GM12878 (cell line): ENCODE measurements around the gene SLC1A2.

Source experiments
- CEBPB ChIP-seq, 2 experiments: fragments of 150-350 bp in 1 of 2; IDR thresholded peaks; 2 replicates each; pipeline ENCODE4 v1.6.1; 2012 to 2014; ENCODE audit warnings: low read depth in 2 of 2, low read length in 2 of 2, borderline replicate concordance in 1 of 2, inconsistent platforms in 1 of 2
- EP300 ChIP-seq, 2 experiments: fragments of 150-350 bp in 1 of 2; IDR thresholded peaks; 2 replicates each; pipeline ENCODE4 v1.6.1; 2011 to 2012; ENCODE audit warnings: low read depth in 2 of 2, low read length in 2 of 2, borderline replicate concordance in 1 of 2, improper control_type of control experiment in 1 of 2, inconsistent platforms in 1 of 2; ENCODE audit not compliant: control insufficient read depth in 1 of 2
- JUND ChIP-seq: IDR thresholded peaks from 2 replicates; pipeline ENCODE4 v1.6.1; 2012; ENCODE audit warnings: low read depth, mild to moderate bottlenecking, low read length, improper control_type of control experiment, moderate library complexity
- PAX8 ChIP-seq: fragments of 450-650 bp; IDR thresholded peaks from 2 replicates; pipeline ENCODE4 v1.6.1; 2017; ENCODE audit warnings: mild to moderate bottlenecking, moderate library complexity
- POLR2A ChIP-seq: IDR thresholded peaks from 2 replicates; pipeline ENCODE4 v1.6.1; 2011; ENCODE audit warnings: low read depth, mild to moderate bottlenecking, low read length
- POLR2AphosphoS2 ChIP-seq: IDR thresholded peaks from 2 replicates; pipeline ENCODE4 v1.6.1; 2011; ENCODE audit warnings: low read depth, mild to moderate bottlenecking, low read length, improper control_type of control experiment, moderate library complexity
- RELA ChIP-seq: fragments of 450-650 bp; IDR thresholded peaks from 2 replicates; pipeline ENCODE4 v1.8.0; 2014; ENCODE audit warnings: borderline replicate concordance; ENCODE audit not compliant: partially characterized antibody
- SREBF1 ChIP-seq: IDR thresholded peaks from 2 replicates; pipeline ENCODE4 v1.6.1; 2012; ENCODE audit warnings: mild to moderate bottlenecking, low read length
- TAF1 ChIP-seq: IDR thresholded peaks from 2 replicates; pipeline ENCODE4 v1.6.1; 2011; ENCODE audit warnings: mild to moderate bottlenecking, low read depth, low read length, borderline replicate concordance
- TF ChIP-seq, protein P1 (sequence below): fragments of 450-650 bp; IDR thresholded peaks from 2 replicates; pipeline ENCODE4 v1.6.1; 2014; ENCODE audit warnings: mild to moderate bottlenecking
- TF ChIP-seq, protein P2 (sequence below), 3 experiments: IDR thresholded peaks in 2 of 3; conservative IDR thresholded peaks in 1 of 3; 2 replicates each; pipeline ENCODE4 v1.5.1; 2011; ENCODE audit warnings: low read depth in 3 of 3, low read length in 3 of 3, mild to moderate bottlenecking in 3 of 3, control low read depth in 2 of 3, moderate library complexity in 2 of 3, inconsistent platforms in 1 of 3, mixed read lengths in 1 of 3; ENCODE audit not compliant: control insufficient read depth in 2 of 3, insufficient read depth in 1 of 3; ENCODE audit errors: extremely low read depth in 1 of 3
- TF ChIP-seq, protein P3 (sequence below): IDR thresholded peaks from 2 replicates; pipeline ENCODE4 v1.6.1; 2011; ENCODE audit warnings: low read depth, mild to moderate bottlenecking, low read length, moderate library complexity, borderline replicate concordance; ENCODE audit errors: extremely low read depth
- TF ChIP-seq, protein P4 (sequence below): IDR thresholded peaks from 2 replicates; pipeline ENCODE4 v1.6.1; 2012; ENCODE audit warnings: low read depth, low read length, improper control_type of control experiment

DNA sequence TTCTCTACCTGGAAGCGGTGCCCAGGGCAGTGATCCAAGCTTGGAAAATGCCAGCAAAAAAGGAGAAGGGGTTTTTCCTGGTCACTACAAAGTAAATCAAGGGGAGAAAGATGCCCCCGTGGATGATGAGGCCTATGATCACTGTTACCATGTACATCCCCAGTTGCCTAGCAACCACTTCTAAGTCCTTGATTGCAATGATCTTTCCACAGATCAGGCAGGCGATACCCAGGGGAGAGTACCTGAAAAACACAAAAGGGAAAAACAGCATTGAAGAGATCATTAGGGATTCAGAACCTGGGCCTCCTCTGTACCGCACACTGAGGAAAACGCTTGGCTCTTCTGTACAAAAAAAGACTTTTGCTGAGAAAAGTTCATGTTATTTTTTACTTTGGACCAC, 127.1 kb downstream of the SLC1A2 start:
- no peak for TF ChIP-seq PAX8
- TF ChIP-seq TAF1 = no peak
- no peak for TF ChIP-seq POLR2AphosphoS2
- TF ChIP-seq JUND = no peak
- TF ChIP-seq, protein P1, sequence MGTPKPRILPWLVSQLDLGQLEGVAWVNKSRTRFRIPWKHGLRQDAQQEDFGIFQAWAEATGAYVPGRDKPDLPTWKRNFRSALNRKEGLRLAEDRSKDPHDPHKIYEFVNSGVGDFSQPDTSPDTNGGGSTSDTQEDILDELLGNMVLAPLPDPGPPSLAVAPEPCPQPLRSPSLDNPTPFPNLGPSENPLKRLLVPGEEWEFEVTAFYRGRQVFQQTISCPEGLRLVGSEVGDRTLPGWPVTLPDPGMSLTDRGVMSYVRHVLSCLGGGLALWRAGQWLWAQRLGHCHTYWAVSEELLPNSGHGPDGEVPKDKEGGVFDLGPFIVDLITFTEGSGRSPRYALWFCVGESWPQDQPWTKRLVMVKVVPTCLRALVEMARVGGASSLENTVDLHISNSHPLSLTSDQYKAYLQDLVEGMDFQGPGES = no peak
- no peak for TF ChIP-seq POLR2A
- TF ChIP-seq, protein P2, sequence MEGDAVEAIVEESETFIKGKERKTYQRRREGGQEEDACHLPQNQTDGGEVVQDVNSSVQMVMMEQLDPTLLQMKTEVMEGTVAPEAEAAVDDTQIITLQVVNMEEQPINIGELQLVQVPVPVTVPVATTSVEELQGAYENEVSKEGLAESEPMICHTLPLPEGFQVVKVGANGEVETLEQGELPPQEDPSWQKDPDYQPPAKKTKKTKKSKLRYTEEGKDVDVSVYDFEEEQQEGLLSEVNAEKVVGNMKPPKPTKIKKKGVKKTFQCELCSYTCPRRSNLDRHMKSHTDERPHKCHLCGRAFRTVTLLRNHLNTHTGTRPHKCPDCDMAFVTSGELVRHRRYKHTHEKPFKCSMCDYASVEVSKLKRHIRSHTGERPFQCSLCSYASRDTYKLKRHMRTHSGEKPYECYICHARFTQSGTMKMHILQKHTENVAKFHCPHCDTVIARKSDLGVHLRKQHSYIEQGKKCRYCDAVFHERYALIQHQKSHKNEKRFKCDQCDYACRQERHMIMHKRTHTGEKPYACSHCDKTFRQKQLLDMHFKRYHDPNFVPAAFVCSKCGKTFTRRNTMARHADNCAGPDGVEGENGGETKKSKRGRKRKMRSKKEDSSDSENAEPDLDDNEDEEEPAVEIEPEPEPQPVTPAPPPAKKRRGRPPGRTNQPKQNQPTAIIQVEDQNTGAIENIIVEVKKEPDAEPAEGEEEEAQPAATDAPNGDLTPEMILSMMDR (IDR thresholded peaks at IDR 0.05 in 2 of 3, conservative IDR thresholded peaks at IDR 0.05 in 1 of 3; ENCODE audit: control insufficient read depth in 2 of 3, extremely low read depth in 1 of 3, insufficient read depth in 1 of 3, low read depth in 3 of 3, low read length in 3 of 3) = no peak
- no peak for TF ChIP-seq EP300 (IDR thresholded peaks at IDR 0.05; ENCODE audit: borderline replicate concordance in 1 of 2, control insufficient read depth in 1 of 2, low read depth in 2 of 2, low read length in 2 of 2)
- no peak for TF ChIP-seq SREBF1
- TF ChIP-seq, protein P3, sequence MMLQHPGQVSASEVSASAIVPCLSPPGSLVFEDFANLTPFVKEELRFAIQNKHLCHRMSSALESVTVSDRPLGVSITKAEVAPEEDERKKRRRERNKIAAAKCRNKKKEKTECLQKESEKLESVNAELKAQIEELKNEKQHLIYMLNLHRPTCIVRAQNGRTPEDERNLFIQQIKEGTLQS = no peak
- no peak for TF ChIP-seq CEBPB (IDR thresholded peaks at IDR 0.05; ENCODE audit: borderline replicate concordance in 1 of 2, low read depth in 2 of 2, low read length in 2 of 2)
- no peak for TF ChIP-seq RELA
- TF ChIP-seq, protein P4, sequence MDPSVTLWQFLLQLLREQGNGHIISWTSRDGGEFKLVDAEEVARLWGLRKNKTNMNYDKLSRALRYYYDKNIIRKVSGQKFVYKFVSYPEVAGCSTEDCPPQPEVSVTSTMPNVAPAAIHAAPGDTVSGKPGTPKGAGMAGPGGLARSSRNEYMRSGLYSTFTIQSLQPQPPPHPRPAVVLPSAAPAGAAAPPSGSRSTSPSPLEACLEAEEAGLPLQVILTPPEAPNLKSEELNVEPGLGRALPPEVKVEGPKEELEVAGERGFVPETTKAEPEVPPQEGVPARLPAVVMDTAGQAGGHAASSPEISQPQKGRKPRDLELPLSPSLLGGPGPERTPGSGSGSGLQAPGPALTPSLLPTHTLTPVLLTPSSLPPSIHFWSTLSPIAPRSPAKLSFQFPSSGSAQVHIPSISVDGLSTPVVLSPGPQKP = no peak
